GM19239 (cell line): Measurements from ENCODE around the gene SMAD2.
"Not testable (repeated sequence)": the region's sequence is repeated elsewhere in the genome, so short reads cannot be mapped to it uniquely, and the experiment has no call there.

Experiments
- DNase-seq: peaks from one replicate; pipeline ENCODE4 v3.0.0; 2011; ENCODE audit warnings: low spot score; ENCODE audit not compliant: insufficient read length
- FAIRE-seq: peaks from 2 replicates; lab custom pipeline; 2011; peaks lifted over from hg19 to GRCh38; lab: Jason Lieb, UNC

The SMAD2 gene

GRCh38 chr18:47930199-47930930 lies at the start of gene SMAD2:
TSS of gene SMAD2 (minus strand) at chr18:47930659. CDS start at chr18:47896756, 33,903 bp downstream.
- FAIRE-seq, result no peak
- peak; percentile 64 for DNase-seq

- no peak for DNase-seq
- FAIRE-seq, result no peak
Measured at GRCh38 chr18:47979611-47980200, 49.2 kb upstream of the SMAD2 start.

DNA sequence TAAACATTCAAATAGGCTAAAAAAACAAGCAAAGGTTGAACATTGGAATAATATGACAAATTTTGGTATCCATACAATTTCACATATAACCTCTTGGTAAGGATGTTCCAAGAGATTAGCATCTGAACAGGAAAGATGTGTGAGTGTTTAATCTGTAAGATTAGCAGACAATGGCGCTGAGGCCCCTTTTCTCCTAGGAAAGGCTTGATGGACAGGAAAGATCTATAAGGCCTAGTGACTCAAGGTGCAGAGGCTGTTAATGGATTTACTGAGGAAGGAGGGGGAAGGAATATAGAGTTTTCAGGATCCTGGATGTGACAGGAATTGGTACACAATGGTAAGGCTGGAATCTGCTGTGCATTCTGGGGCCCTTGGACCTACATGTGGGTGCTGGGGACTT lies 48.1 kb upstream of the SMAD2 start:
- no peak for FAIRE-seq

DNA sequence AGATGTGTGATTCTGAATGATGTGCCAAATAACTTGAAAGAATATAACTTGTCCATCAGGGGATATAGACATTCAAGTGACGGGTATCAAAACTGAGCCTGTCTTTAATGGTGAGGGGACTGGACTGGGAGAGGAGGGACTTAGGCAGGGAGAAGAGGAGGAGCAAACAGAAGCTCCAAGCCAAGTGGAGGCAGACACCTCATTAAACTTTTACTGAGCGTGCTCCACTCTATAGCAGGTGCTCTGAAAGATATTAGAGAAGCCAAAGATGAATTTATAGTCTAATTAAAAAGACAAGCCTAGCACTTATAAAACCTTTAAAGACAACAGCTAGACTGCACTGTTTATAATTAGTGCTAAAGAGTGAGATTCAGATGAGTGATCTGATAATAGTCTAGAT lies 47.7 kb upstream of the SMAD2 start:
- FAIRE-seq, result no peak
- no peak for DNase-seq

More for the DNA sequence above, 48.1 kb upstream of the SMAD2 start:
- no peak for DNase-seq

- DNase-seq, result no peak
- no peak for FAIRE-seq
Measured at GRCh38 chr18:47975701-47976100, 45.2 kb upstream of the SMAD2 start.

- DNase-seq (no peak), FAIRE-seq (no peak)
Measured at GRCh38 chr18:47975105-47975504, 44.6 kb upstream of the SMAD2 start.

DNA sequence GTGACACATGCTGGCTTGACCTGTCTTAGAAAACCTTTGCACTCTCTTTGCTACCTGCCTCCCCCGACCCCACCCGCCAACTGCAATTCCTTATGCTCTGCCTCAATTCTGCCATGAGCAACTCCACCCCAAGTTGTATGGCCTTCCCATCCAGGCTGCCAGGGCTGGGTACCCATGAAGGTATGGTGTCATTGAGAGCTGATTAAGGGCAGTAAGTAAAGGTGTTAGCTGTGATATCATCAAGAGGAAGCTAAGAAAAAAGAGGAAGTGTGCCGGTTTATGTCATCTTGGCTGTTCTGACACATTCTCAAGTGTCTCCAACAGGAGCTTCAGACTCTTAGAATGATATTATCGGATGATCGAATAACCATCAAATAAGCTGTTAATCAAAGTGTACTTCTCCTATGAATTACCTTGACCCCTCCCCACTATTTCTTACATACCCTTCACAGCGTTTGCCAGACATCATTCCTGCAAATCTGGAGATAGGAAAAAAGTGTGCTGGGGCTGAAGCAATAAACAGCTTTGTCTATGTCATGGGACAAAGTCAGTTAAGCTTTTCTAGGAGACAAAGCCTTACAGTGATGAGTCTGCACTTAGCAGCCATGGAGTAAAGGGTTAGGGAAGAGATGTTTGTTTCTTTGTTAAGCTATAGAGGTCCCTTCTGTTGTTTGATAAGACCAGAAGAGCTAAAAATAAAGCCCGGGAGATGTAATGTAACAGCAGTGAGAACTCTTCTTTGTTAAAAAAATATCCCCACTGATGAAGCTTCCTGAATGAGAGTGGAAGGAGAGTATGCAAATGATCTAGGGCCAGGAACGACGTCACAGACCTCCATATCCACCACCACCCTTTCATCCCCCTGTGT lies 40.4 kb upstream of the SMAD2 start:
- FAIRE-seq (no peak), DNase-seq (peak; percentile 18)

GRCh38 chr18:47969816-47970215 lies 39.4 kb upstream of the SMAD2 start:
- DNase-seq (no peak), FAIRE-seq (no peak)

DNA sequence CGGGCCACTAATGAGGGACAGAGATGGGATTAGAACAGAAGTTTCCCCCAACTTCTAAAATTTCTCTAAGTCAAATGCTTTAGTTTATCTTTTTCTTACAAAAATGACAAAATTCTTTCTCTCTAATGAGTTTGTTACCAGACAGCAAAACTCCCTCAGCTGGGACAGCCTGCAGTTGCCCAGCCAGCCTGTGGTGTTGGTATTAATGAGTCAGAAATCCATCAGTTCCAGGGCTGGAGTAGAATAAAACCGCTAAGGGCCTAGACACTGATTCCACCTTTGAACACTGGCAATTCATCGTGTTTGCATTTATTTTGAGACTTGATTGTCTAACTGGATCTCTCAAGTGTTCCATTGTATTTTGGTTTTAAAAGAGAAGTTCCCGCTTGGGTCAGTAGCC lies 38.3 kb upstream of the SMAD2 start:
- DNase-seq, result no peak
- FAIRE-seq, result no peak

- DNase-seq, result no peak
- FAIRE-seq, result no peak
Measured at GRCh38 chr18:47968006-47968676, 37.7 kb upstream of the SMAD2 start.

GRCh38 chr18:47964053-47964452 lies 33.6 kb upstream of the SMAD2 start:
- DNase-seq (no peak), FAIRE-seq (no peak)

DNA sequence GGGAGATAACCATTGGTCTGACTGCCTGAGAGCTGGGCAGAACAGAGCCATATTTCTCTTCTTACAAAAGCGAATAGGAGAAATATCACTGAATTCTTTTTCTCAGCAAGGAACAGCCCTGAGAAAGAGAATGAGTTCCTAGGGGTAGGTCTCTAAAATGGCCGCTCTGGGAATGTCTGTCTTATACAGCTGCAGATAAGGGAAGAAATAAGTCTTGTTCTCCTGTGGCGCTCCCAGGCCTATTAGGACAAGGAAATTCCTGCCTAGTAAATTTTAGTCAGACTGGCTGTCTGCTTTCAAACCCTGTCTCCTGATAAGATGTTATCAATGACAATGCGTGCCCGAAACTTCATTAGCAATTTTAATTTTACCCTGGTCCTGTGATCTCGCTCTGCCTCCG lies 30.5 kb upstream of the SMAD2 start:
- not testable (repeated sequence) for DNase-seq, FAIRE-seq

- FAIRE-seq (peak; percentile 78), DNase-seq (peak; percentile 31)
Measured at GRCh38 chr18:47953471-47953931, 23.0 kb upstream of the SMAD2 start.

- no peak for DNase-seq
- no peak for FAIRE-seq
Measured at GRCh38 chr18:47950511-47950910, 20.1 kb upstream of the SMAD2 start.

GRCh38 chr18:47949202-47949601 lies 18.7 kb upstream of the SMAD2 start:
- no peak for DNase-seq
- FAIRE-seq, result no peak

GRCh38 chr18:47946889-47947288 lies 16.4 kb upstream of the SMAD2 start:
- no peak for FAIRE-seq
- DNase-seq, result no peak

GRCh38 chr18:47944972-47945852 lies 14.8 kb upstream of the SMAD2 start:
- DNase-seq (no peak), FAIRE-seq (no peak)

DNA sequence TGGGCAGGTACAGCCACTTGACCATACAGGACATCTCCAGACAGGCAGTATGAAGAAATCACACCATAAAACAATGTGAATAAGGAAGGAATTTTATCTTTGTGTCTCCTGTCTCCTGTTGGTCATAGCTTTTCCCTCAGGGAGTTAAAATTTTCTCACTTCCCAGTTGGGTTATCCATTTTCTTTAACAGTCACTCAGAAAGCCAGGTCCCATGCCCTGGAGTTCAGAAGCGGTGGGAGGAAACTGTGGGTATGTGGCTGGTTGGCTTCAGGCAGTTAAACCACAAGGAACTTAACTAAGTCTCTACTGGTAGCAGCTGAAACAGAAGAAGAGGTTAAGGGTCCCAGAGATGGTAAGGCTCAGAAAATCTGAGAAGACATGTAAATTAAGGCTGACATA lies 6.5 kb upstream of the SMAD2 start:
- DNase-seq, result no peak
- no peak for FAIRE-seq

DNA sequence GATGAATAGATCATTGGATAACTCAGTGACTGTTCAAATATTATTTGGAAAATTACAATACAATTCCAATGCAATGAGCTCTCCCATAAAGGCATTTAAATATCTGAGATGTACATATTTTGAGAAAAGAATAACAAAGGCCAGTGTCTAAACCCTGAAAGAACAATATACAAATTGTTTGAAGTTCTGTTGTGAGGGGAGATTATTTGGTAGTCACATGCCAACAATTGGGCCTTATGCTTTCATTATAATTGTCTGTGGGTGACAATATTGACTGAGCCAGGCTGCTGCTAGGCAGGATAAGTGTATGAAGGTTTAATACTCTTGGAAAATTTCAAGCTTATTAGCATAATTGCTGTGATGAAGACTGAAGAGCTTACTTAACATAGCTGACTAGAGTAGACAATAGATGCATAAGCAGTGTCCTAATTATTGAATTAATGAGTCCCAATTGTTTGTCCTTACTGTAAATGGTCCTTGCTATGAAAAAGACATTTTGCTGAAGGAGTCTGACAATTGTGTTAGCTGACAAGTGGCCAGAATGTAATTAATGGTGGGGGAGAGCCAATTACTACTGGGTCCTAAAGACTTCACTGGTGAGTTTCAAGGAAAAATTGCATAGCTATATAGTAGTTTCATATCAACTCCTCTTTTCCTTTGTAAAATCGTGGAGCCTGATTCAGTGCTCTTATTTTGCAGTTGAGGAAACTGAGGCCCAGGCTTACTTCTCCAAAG lies 5.0 kb upstream of the SMAD2 start:
- FAIRE-seq, result no peak
- no peak for DNase-seq
